Astrocyte (in vitro differentiated cells and primary cell): ENCODE measurements around the gene CCR6. TPM values are rescaled to one million over a fixed set of nuclear protein-coding genes. Genes with fewer than 3 reads are reported as not detected.

ENCODE experiments used
- DNase-seq: peaks from one replicate; pipeline ENCODE4 v3.0.0-alpha.2; 2010; ENCODE audit warnings: low read depth
- FAIRE-seq: peaks from 2 replicates; lab custom pipeline; 2011; peaks lifted over from hg19 to GRCh38; lab: Jason Lieb, UNC
- H2AFZ ChIP-seq: 2 replicates; pipeline ENCODE4 v1.6.0; 2012; ENCODE audit warnings: low read depth, low read length, inconsistent platforms
- H3K27ac ChIP-seq: 2 replicates; pipeline ENCODE4 v1.5.1; 2011; ENCODE audit warnings: low read depth, low read length, inconsistent platforms
- H3K27me3 ChIP-seq: 2 replicates; pipeline ENCODE4 v1.6.0; 2011; ENCODE audit warnings: low read length, inconsistent platforms; ENCODE audit not compliant: insufficient read depth
- H3K36me3 ChIP-seq: 2 replicates; pipeline ENCODE4 v1.5.1; 2011; ENCODE audit warnings: low read length, inconsistent platforms; ENCODE audit not compliant: insufficient read depth
- H3K4me1 ChIP-seq: 2 replicates; pipeline ENCODE4 v1.5.1; 2011; ENCODE audit warnings: low read length, inconsistent platforms; ENCODE audit not compliant: insufficient read depth
- H3K4me2 ChIP-seq: 2 replicates; pipeline ENCODE4 v1.6.0; 2012; ENCODE audit warnings: low read length, inconsistent platforms
- H3K4me3 ChIP-seq: 2 replicates; pipeline ENCODE4 v1.5.1; 2011; ENCODE audit warnings: low read depth, mild to moderate bottlenecking, low read length, inconsistent platforms; ENCODE audit not compliant: insufficient read depth
- H3K79me2 ChIP-seq: 2 replicates; pipeline ENCODE4 v1.6.0; 2012; ENCODE audit warnings: mild to moderate bottlenecking, low read length, inconsistent platforms; ENCODE audit not compliant: insufficient read depth
- H3K9ac ChIP-seq: 2 replicates; pipeline ENCODE4 v1.6.0; 2012; ENCODE audit warnings: mild to moderate bottlenecking, low read length, inconsistent platforms
- H3K9me3 ChIP-seq: 2 replicates; pipeline ENCODE4 v1.5.1; 2012; ENCODE audit warnings: low read depth, mild to moderate bottlenecking, low read length, inconsistent platforms; ENCODE audit not compliant: insufficient read depth
- H4K20me1 ChIP-seq: 2 replicates; pipeline ENCODE4 v1.6.0; 2012; ENCODE audit warnings: low read length, inconsistent platforms; ENCODE audit not compliant: insufficient read depth
- H3K27ac Mint-ChIP-seq: one replicate; pipeline ENCODE4 v1.8.0; 2021; ENCODE audit warnings: mild to moderate bottlenecking, mixed read lengths; ENCODE audit not compliant: unreplicated experiment
- H3K27me3 Mint-ChIP-seq: one replicate; pipeline ENCODE4 v1.8.0; 2021; ENCODE audit warnings: low read depth, mixed read lengths; ENCODE audit not compliant: unreplicated experiment
- H3K36me3 Mint-ChIP-seq: one replicate; pipeline ENCODE4 v1.8.0; 2021; ENCODE audit warnings: low read depth, mixed read lengths; ENCODE audit not compliant: unreplicated experiment
- H3K4me1 Mint-ChIP-seq: one replicate; pipeline ENCODE4 v1.8.0; 2021; ENCODE audit warnings: low read depth, mixed read lengths; ENCODE audit not compliant: unreplicated experiment
- H3K4me3 Mint-ChIP-seq: one replicate; pipeline ENCODE4 v1.8.0; 2021; ENCODE audit warnings: mild to moderate bottlenecking, moderate library complexity, mixed read lengths; ENCODE audit not compliant: unreplicated experiment
- H3K9me3 Mint-ChIP-seq: one replicate; pipeline ENCODE4 v1.8.0; 2021; ENCODE audit warnings: mild to moderate bottlenecking, mixed read lengths; ENCODE audit not compliant: unreplicated experiment
- CTCF ChIP-seq: IDR thresholded peaks from 2 replicates; pipeline ENCODE4 v1.5.1; 2011; ENCODE audit warnings: low read depth, mild to moderate bottlenecking, inconsistent platforms, low read length, moderate library complexity; ENCODE audit not compliant: insufficient read depth
- EZH2 ChIP-seq: IDR thresholded peaks from 2 replicates; pipeline ENCODE4 v1.6.1; 2012; ENCODE audit warnings: mild to moderate bottlenecking, low read length, inconsistent platforms; ENCODE audit not compliant: insufficient read depth
- total RNA-seq: library from RNA; stranded (reverse); gene quantifications from 2 replicates; pipeline ENCODE4 v1.2.1, GENCODE V29; 2021

Gene CCR6
- total RNA-seq, 1 donor from 2014 or later, result not detected

- peaks cover 10% of the 10 kb centered on the region for H3K9me3 Mint-ChIP-seq
- H3K9ac ChIP-seq, result no peak overlapping the region
- no peak overlapping the region for H3K4me2 ChIP-seq
- no peaks in the 10 kb centered on the region for H4K20me1 ChIP-seq
- peaks cover 20% of the 10 kb centered on the region for H3K4me1 Mint-ChIP-seq
- no peak overlapping the region for H2AFZ ChIP-seq
- H3K4me3 Mint-ChIP-seq, result no peak overlapping the region
- no peaks in the 10 kb centered on the region for H3K4me1 ChIP-seq
- no peak overlapping the region for H3K27ac ChIP-seq
- H3K36me3 ChIP-seq, result no peaks in the 10 kb centered on the region
- DNase-seq (no peak), FAIRE-seq (no peak)
- H3K79me2 ChIP-seq, result no peaks in the 10 kb centered on the region
- no peaks in the 10 kb centered on the region for H3K9me3 ChIP-seq
- no peaks in the 10 kb centered on the region for H3K36me3 Mint-ChIP-seq
- no peak overlapping the region for H3K4me3 ChIP-seq
- peak overlapping the region; percentile 88 for H3K27ac Mint-ChIP-seq
- H3K27me3 ChIP-seq, result no peaks in the 10 kb centered on the region
- TF ChIP-seq EZH2 (no peak), CTCF (no peak)
- H3K27me3 Mint-ChIP-seq, result no peaks in the 10 kb centered on the region
These were observed 31.4 kb downstream of the CCR6 start for GRCh38 chr6:167154291-167154690.

- Histone ChIP-seq H3K4me2 (no peak overlapping the region), H2AFZ (no peak overlapping the region), H3K4me3 (no peak overlapping the region), H3K36me3 (no peaks in the 10 kb centered on the region), H4K20me1 (no peaks in the 10 kb centered on the region), H3K79me2 (no peaks in the 10 kb centered on the region), H3K27me3 (no peaks in the 10 kb centered on the region), H3K9ac (no peak overlapping the region), H3K4me1 (no peaks in the 10 kb centered on the region), H3K27ac (no peak overlapping the region), H3K9me3 (no peaks in the 10 kb centered on the region)
- FAIRE-seq, result no peak
- Mint-ChIP-seq H3K27me3 (no peaks in the 10 kb centered on the region), H3K27ac (no peak overlapping the region), H3K9me3 (peaks cover 10% of the 10 kb centered on the region), H3K36me3 (no peaks in the 10 kb centered on the region), H3K4me3 (no peak overlapping the region), H3K4me1 (peaks cover 20% of the 10 kb centered on the region)
- TF ChIP-seq CTCF (no peak), EZH2 (no peak)
- no peak for DNase-seq
These were observed 32.0 kb downstream of the CCR6 start for GRCh38 chr6:167154895-167155294.

- H3K27me3 Mint-ChIP-seq, result peaks cover 3% of the 10 kb centered on the region
- Histone ChIP-seq H3K27ac (no peak overlapping the region), H3K36me3 (no peaks in the 10 kb centered on the region), H4K20me1 (no peaks in the 10 kb centered on the region), H3K79me2 (no peaks in the 10 kb centered on the region), H3K4me2 (no peak overlapping the region), H2AFZ (no peak overlapping the region), H3K9me3 (no peaks in the 10 kb centered on the region), H3K9ac (no peak overlapping the region), H3K27me3 (no peaks in the 10 kb centered on the region), H3K4me1 (no peaks in the 10 kb centered on the region), H3K4me3 (no peak overlapping the region)
- FAIRE-seq, result no peak
- H3K27ac Mint-ChIP-seq, result no peak overlapping the region
- no peak overlapping the region for H3K4me3 Mint-ChIP-seq
- H3K4me1 Mint-ChIP-seq, result peaks cover 15% of the 10 kb centered on the region
- peaks cover 6% of the 10 kb centered on the region for H3K9me3 Mint-ChIP-seq
- TF ChIP-seq EZH2, result no peak
- no peak for DNase-seq
- H3K36me3 Mint-ChIP-seq, result no peaks in the 10 kb centered on the region
These were observed 34.5 kb downstream of the CCR6 start for GRCh38 chr6:167157414-167157813.
